ENCODE data around the gene CARNS1. TPM values are rescaled to one million over a fixed set of nuclear protein-coding genes. Genes with fewer than 3 reads are reported as not detected.

The CARNS1 gene
- total RNA-seq, 1 donor from 2014 or later = 17.2 TPM

GRCh38 chr11:67470337-67471002 lies 55.0 kb downstream of the CARNS1 start:
- peaks cover 0 to 2% (median 0%) of the 10 kb centered on the region in 3 donors for H3K27me3 ChIP-seq (ENCODE audit: control insufficient read depth in 3 of 3, insufficient read depth in 3 of 3, low read length in 3 of 3)
- H3K36me3 ChIP-seq (ENCODE audit: control insufficient read depth in 3 of 3, insufficient read depth in 3 of 3, low read length in 3 of 3) = peaks cover 0 to 2% (median 0%) of the 10 kb centered on the region in 3 donors
- peaks cover 9 to 13% (median 13%) of the 10 kb centered on the region in 3 donors for H3K4me1 ChIP-seq (ENCODE audit: control insufficient read depth in 3 of 3, insufficient read depth in 3 of 3, low read length in 3 of 3)
- no peak overlapping the region for H3K27ac ChIP-seq (ENCODE audit: low read depth, low read length)
- no peaks in the 10 kb centered on the region for H3K9me3 ChIP-seq (ENCODE audit: control insufficient read depth in 3 of 3, low read length in 3 of 3)
- H3K9ac ChIP-seq (ENCODE audit: low read depth in 1 of 3, low read length in 3 of 3) = no peak overlapping the region
- no peak overlapping the region for H3K4me3 ChIP-seq (ENCODE audit: low read length in 3 of 3)

GRCh38 chr11:67472882-67473281 lies 57.4 kb downstream of the CARNS1 start:
- H3K27me3 ChIP-seq (ENCODE audit: control insufficient read depth in 3 of 3, insufficient read depth in 3 of 3, low read length in 3 of 3) = peaks cover 0 to 2% (median 0%) of the 10 kb centered on the region in 3 donors
- peaks cover 7% of the 10 kb centered on the region in 3 donors for H3K4me1 ChIP-seq (ENCODE audit: control insufficient read depth in 3 of 3, insufficient read depth in 3 of 3, low read length in 3 of 3)
- H3K4me3 ChIP-seq (ENCODE audit: low read length in 3 of 3) = no peak overlapping the region
- H3K9ac ChIP-seq (ENCODE audit: low read depth in 1 of 3, low read length in 3 of 3) = no peak overlapping the region
- H3K9me3 ChIP-seq (ENCODE audit: control insufficient read depth in 3 of 3, low read length in 3 of 3) = no peaks in the 10 kb centered on the region
- no peak overlapping the region for H3K27ac ChIP-seq (ENCODE audit: low read depth, low read length)
- no peaks in the 10 kb centered on the region for H3K36me3 ChIP-seq (ENCODE audit: control insufficient read depth in 3 of 3, insufficient read depth in 3 of 3, low read length in 3 of 3)

Small RNA genes lying within 50 kb of the gene (small RNA-seq; reads per million reads assigned to genes)
- not detected for gene RNU6-1238P

Other genes starting within 250 kb of the CARNS1 start
- gene GRK2, start 149.2 kb upstream of the CARNS1 start, total RNA-seq = 27.7 TPM
- 12.5 TPM for gene ANKRD13D, start 126.4 kb upstream of the CARNS1 start, total RNA-seq
- gene SSH3, start 112.1 kb upstream of the CARNS1 start, total RNA-seq = 6.8 TPM
- 14.6 TPM for gene POLD4, start 62.1 kb upstream of the CARNS1 start, total RNA-seq
- gene CLCF1, start 42.1 kb upstream of the CARNS1 start, total RNA-seq = 1.0 TPM
- gene RAD9A, start 23.7 kb upstream of the CARNS1 start, total RNA-seq = 2.6 TPM
- gene PPP1CA, start 13.8 kb upstream of the CARNS1 start, total RNA-seq = 163 TPM
- 1.0 TPM for gene TBC1D10C, start 11.6 kb upstream of the CARNS1 start, total RNA-seq
- 23.5 TPM for gene RPS6KB2, start 12.8 kb downstream of the CARNS1 start, total RNA-seq
- not detected for gene PTPRCAP, start 22.0 kb downstream of the CARNS1 start, total RNA-seq
- 34.4 TPM for gene CORO1B, start 27.8 kb downstream of the CARNS1 start, total RNA-seq
- not detected for gene GPR152, start 37.1 kb downstream of the CARNS1 start, total RNA-seq
- 0.52 TPM for gene CABP4, start 39.7 kb downstream of the CARNS1 start, total RNA-seq
- 17.2 TPM for gene TMEM134, start 53.6 kb downstream of the CARNS1 start, total RNA-seq
- 84.5 TPM for gene AIP, start 67.3 kb downstream of the CARNS1 start, total RNA-seq
- gene PITPNM1, start 89.7 kb downstream of the CARNS1 start, total RNA-seq = 5.7 TPM
- gene CDK2AP2, start 92.5 kb downstream of the CARNS1 start, total RNA-seq = 2.6 TPM
- gene CABP2, start 107.8 kb downstream of the CARNS1 start, total RNA-seq = not detected
- 293 TPM for gene GSTP1, start 168.1 kb downstream of the CARNS1 start, total RNA-seq
- 178 TPM for gene NDUFV1, start 191.3 kb downstream of the CARNS1 start, total RNA-seq
- gene NUDT8, start 214.3 kb downstream of the CARNS1 start, total RNA-seq = 5.2 TPM
- gene TBX10, start 224.1 kb downstream of the CARNS1 start, total RNA-seq = not detected
- not detected for gene ACY3, start 235.1 kb downstream of the CARNS1 start, total RNA-seq